ENCODE measurements around the gene TIMM22.

TIMM22 gene

GRCh38 chr17:1010586-1010985, 13.7 kb downstream of the TIMM22 start:
- no peak for DNase-seq (ENCODE audit: low spot score in 2 of 2)
- H3K4me3 ChIP-seq, result no peak overlapping the region
- no peaks in the 10 kb centered on the region for H3K4me1 ChIP-seq
- H3K36me3 ChIP-seq (replicated peaks), result no peaks in the 10 kb centered on the region; the same call in 1 of the 2 replicates
- no peaks in the 10 kb centered on the region for H3K9me3 ChIP-seq
- in situ Hi-C loops (cut with MboI; ENCODE audit: low sequenced_read_pairs), result no loop called here
- no peaks in the 10 kb centered on the region for H3K27me3 ChIP-seq (ENCODE audit: low read depth)

- H3K36me3 ChIP-seq (replicated peaks), result no peaks in the 10 kb centered on the region; the same call in 1 of the 2 replicates
- H3K9me3 ChIP-seq, result no peaks in the 10 kb centered on the region
- no peak for DNase-seq (ENCODE audit: low spot score in 2 of 2)
- H3K27me3 ChIP-seq (ENCODE audit: low read depth), result no peaks in the 10 kb centered on the region
- in situ Hi-C loops (cut with MboI; ENCODE audit: low sequenced_read_pairs), result no loop called here
- no peaks in the 10 kb centered on the region for H3K4me1 ChIP-seq
- H3K4me3 ChIP-seq, result no peak overlapping the region
Measured at GRCh38 chr17:1011138-1011537, 14.2 kb downstream of the TIMM22 start.

GRCh38 chr17:1011760-1012735, 15.1 kb downstream of the TIMM22 start:
- H3K27me3 ChIP-seq (ENCODE audit: low read depth), result no peaks in the 10 kb centered on the region
- no peak overlapping the region for H3K4me3 ChIP-seq
- H3K4me1 ChIP-seq, result no peaks in the 10 kb centered on the region
- no peaks in the 10 kb centered on the region for H3K9me3 ChIP-seq
- DNase-seq (ENCODE audit: low spot score in 2 of 2), result no peak
- no peaks in the 10 kb centered on the region for H3K36me3 ChIP-seq (replicated peaks)
- in situ Hi-C loops (cut with MboI; ENCODE audit: low sequenced_read_pairs), result no loop called here

- no peak for DNase-seq (ENCODE audit: low spot score in 2 of 2)
- no peaks in the 10 kb centered on the region for H3K9me3 ChIP-seq
- no peaks in the 10 kb centered on the region for H3K27me3 ChIP-seq (ENCODE audit: low read depth)
- in situ Hi-C loops (cut with MboI; ENCODE audit: low sequenced_read_pairs), result no loop called here
- no peak overlapping the region for H3K4me3 ChIP-seq
- H3K4me1 ChIP-seq, result no peaks in the 10 kb centered on the region
- H3K36me3 ChIP-seq (replicated peaks), result no peaks in the 10 kb centered on the region
Measured at GRCh38 chr17:1012823-1013728, 16.1 kb downstream of the TIMM22 start.

- no peak overlapping the region for H3K4me3 ChIP-seq
- H3K27me3 ChIP-seq (ENCODE audit: low read depth), result no peaks in the 10 kb centered on the region
- in situ Hi-C loops (cut with MboI; ENCODE audit: low sequenced_read_pairs), result no loop called here
- DNase-seq (ENCODE audit: low spot score in 2 of 2), result no peak
- H3K36me3 ChIP-seq (replicated peaks), result no peaks in the 10 kb centered on the region
- H3K4me1 ChIP-seq, result no peaks in the 10 kb centered on the region
- no peaks in the 10 kb centered on the region for H3K9me3 ChIP-seq
Measured at GRCh38 chr17:1013729-1014090, 16.8 kb downstream of the TIMM22 start.

GRCh38 chr17:1018547-1018946, 21.6 kb downstream of the TIMM22 start:
- H3K36me3 ChIP-seq (replicated peaks), result no peaks in the 10 kb centered on the region
- no peaks in the 10 kb centered on the region for H3K4me1 ChIP-seq
- in situ Hi-C loops (cut with MboI; ENCODE audit: low sequenced_read_pairs), result no loop called here
- no peaks in the 10 kb centered on the region for H3K27me3 ChIP-seq (ENCODE audit: low read depth)
- no peak for DNase-seq (ENCODE audit: low spot score in 2 of 2)
- no peak overlapping the region for H3K4me3 ChIP-seq
- H3K9me3 ChIP-seq, result no peaks in the 10 kb centered on the region

GRCh38 chr17:1019451-1019850, 22.5 kb downstream of the TIMM22 start:
- no peaks in the 10 kb centered on the region for H3K36me3 ChIP-seq (replicated peaks)
- H3K9me3 ChIP-seq, result no peaks in the 10 kb centered on the region
- DNase-seq (ENCODE audit: low spot score in 2 of 2), result no peak
- H3K4me3 ChIP-seq, result no peak overlapping the region
- in situ Hi-C loops (cut with MboI; ENCODE audit: low sequenced_read_pairs), result no loop called here
- H3K4me1 ChIP-seq, result no peaks in the 10 kb centered on the region
- H3K27me3 ChIP-seq (ENCODE audit: low read depth), result no peaks in the 10 kb centered on the region

GRCh38 chr17:1021147-1021546, 24.2 kb downstream of the TIMM22 start:
- Histone ChIP-seq H3K4me1 (no peaks in the 10 kb centered on the region), H3K9me3 (no peaks in the 10 kb centered on the region), H3K4me3 (no peak overlapping the region), H3K36me3 (replicated peaks) (no peaks in the 10 kb centered on the region), H3K27me3 (ENCODE audit: low read depth) (no peaks in the 10 kb centered on the region)
- no peak for DNase-seq (ENCODE audit: low spot score in 2 of 2)
- in situ Hi-C loops (cut with MboI; ENCODE audit: low sequenced_read_pairs), result no loop called here

GRCh38 chr17:1022278-1023024, 25.5 kb downstream of the TIMM22 start:
- no peaks in the 10 kb centered on the region for H3K27me3 ChIP-seq (ENCODE audit: low read depth)
- no peaks in the 10 kb centered on the region for H3K4me1 ChIP-seq
- no peaks in the 10 kb centered on the region for H3K36me3 ChIP-seq (replicated peaks)
- in situ Hi-C loops (cut with MboI; ENCODE audit: low sequenced_read_pairs), result no loop called here
- no peak for DNase-seq (ENCODE audit: low spot score in 2 of 2)
- H3K4me3 ChIP-seq, result no peak overlapping the region
- no peaks in the 10 kb centered on the region for H3K9me3 ChIP-seq

- in situ Hi-C loops (cut with MboI; ENCODE audit: low sequenced_read_pairs), result no loop called here
Measured at GRCh38 chr17:1024076-1024475, 27.1 kb downstream of the TIMM22 start.

GRCh38 chr17:1025733-1026598, 29.0 kb downstream of the TIMM22 start:
- H3K4me1 ChIP-seq, result no peaks in the 10 kb centered on the region
- H3K27me3 ChIP-seq (ENCODE audit: low read depth), result no peaks in the 10 kb centered on the region
- no peak for DNase-seq (ENCODE audit: low spot score in 2 of 2)
- H3K36me3 ChIP-seq (replicated peaks), result no peaks in the 10 kb centered on the region
- no peak overlapping the region for H3K4me3 ChIP-seq
- in situ Hi-C loops (cut with MboI; ENCODE audit: low sequenced_read_pairs), result no loop called here
- H3K9me3 ChIP-seq, result no peaks in the 10 kb centered on the region

More at GRCh38 chr17:1024076-1024475, 27.1 kb downstream of the TIMM22 start:
- DNase-seq (ENCODE audit: low spot score in 2 of 2), result no peak
- H3K4me3 ChIP-seq, result no peak overlapping the region
- H3K4me1 ChIP-seq, result no peaks in the 10 kb centered on the region
- no peaks in the 10 kb centered on the region for H3K27me3 ChIP-seq (ENCODE audit: low read depth)
- no peaks in the 10 kb centered on the region for H3K36me3 ChIP-seq (replicated peaks)
- H3K9me3 ChIP-seq, result no peaks in the 10 kb centered on the region

- Histone ChIP-seq H3K27me3 (ENCODE audit: low read depth) (no peaks in the 10 kb centered on the region), H3K4me3 (no peak overlapping the region), H3K4me1 (no peaks in the 10 kb centered on the region), H3K9me3 (no peaks in the 10 kb centered on the region), H3K36me3 (replicated peaks) (no peaks in the 10 kb centered on the region)
- in situ Hi-C loops (cut with MboI; ENCODE audit: low sequenced_read_pairs), result no loop called here
- DNase-seq (ENCODE audit: low spot score in 2 of 2), result no peak
Measured at GRCh38 chr17:1026599-1026975, 29.7 kb downstream of the TIMM22 start.

- DNase-seq (ENCODE audit: low spot score in 2 of 2), result no peak
- Histone ChIP-seq H3K36me3 (replicated peaks) (no peaks in the 10 kb centered on the region), H3K9me3 (no peaks in the 10 kb centered on the region), H3K4me1 (no peaks in the 10 kb centered on the region), H3K4me3 (no peak overlapping the region), H3K27me3 (ENCODE audit: low read depth) (no peaks in the 10 kb centered on the region)
- in situ Hi-C loops (cut with MboI; ENCODE audit: low sequenced_read_pairs), result no loop called here
Measured at GRCh38 chr17:1027044-1027443, 30.1 kb downstream of the TIMM22 start.

Data from HAP-1 (cell line).